ENCODE measurements around the gene HSPA6. TPM values are rescaled to one million over a fixed set of nuclear protein-coding genes. Genes with fewer than 3 reads are reported as not detected.
"Not testable (repeated sequence)": the region's sequence is repeated elsewhere in the genome, so short reads cannot be mapped to it uniquely, and the experiment has no call there.

The HSPA6 gene
- total and polyA plus RNA-seq, 2 experiments from 2014 or later = 0.50 to 13.2 TPM

DNA sequence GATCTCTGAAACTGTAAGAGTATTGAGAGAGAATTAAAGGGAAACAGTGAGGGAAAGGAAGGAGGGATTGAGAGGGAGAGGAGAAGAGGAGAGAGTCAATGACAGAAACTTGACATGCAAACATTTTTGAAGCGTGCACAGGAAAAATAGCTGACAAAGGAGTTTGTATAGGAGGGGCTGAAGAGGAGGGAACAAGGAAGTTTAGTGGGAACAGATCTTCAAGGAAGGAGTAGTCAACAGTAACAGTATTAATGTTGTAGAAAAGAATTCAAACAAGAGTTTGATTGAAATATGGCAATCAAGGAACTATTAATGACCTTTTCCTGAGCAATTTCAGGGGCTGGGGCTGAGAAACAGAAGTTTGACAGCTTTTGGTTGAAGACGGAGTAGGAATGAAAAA is 29.3 kb downstream of the HSPA6 start:
- H3K4me2 ChIP-seq; H3K9me3 ChIP-seq (ENCODE audit: low read depth); DNase-seq (ENCODE audit: low spot score); H3K36me3 ChIP-seq (replicated peaks; ENCODE audit: insufficient read depth, low read depth); H3K27me3 ChIP-seq; H3K4me1 ChIP-seq (ENCODE audit: insufficient read depth); H3K9me2 ChIP-seq (replicated peaks; ENCODE audit: insufficient read depth); H3K4me3 ChIP-seq; H3K79me2 ChIP-seq; H4K20me1 ChIP-seq (ENCODE audit: insufficient read depth, poor library complexity, severe bottlenecking); H3K27ac ChIP-seq; H2AFZ ChIP-seq: not testable (repeated sequence)
- WGBS (ENCODE audit: low lambda C conversion rate, missing lambda C conversion rate) = 95% methylated on average over 1 of the region's 2 CpGs

DNA sequence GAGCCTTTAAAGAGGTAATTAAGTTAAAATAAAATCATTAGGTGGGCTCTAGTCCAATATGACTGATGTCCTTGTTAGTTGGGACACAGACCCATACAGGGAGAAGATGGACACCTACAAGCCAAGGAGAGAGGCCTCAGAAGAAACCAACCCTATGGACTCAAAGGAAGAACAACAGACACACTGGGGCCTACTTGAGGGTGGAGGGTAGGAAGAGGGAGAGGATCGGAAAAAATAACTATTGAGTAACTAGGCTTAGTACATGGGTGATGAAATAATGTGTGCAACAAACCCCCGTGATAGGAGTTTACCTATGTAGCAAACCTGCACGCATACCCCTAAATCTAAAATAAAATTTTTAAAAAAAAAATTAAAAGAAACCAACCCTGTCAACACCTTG is 30.0 kb downstream of the HSPA6 start:
- H3K27me3 ChIP-seq; H3K4me1 ChIP-seq (ENCODE audit: insufficient read depth); H3K79me2 ChIP-seq; H2AFZ ChIP-seq; H3K4me3 ChIP-seq; H3K9me2 ChIP-seq (replicated peaks; ENCODE audit: insufficient read depth); H3K4me2 ChIP-seq; H4K20me1 ChIP-seq (ENCODE audit: insufficient read depth, poor library complexity, severe bottlenecking); H3K36me3 ChIP-seq (replicated peaks; ENCODE audit: insufficient read depth, low read depth); DNase-seq (ENCODE audit: low spot score); H3K27ac ChIP-seq; H3K9me3 ChIP-seq (ENCODE audit: low read depth): not testable (repeated sequence)
- 93% methylated on average over 3 of the region's 3 CpGs for WGBS (ENCODE audit: low lambda C conversion rate, missing lambda C conversion rate)

DNA sequence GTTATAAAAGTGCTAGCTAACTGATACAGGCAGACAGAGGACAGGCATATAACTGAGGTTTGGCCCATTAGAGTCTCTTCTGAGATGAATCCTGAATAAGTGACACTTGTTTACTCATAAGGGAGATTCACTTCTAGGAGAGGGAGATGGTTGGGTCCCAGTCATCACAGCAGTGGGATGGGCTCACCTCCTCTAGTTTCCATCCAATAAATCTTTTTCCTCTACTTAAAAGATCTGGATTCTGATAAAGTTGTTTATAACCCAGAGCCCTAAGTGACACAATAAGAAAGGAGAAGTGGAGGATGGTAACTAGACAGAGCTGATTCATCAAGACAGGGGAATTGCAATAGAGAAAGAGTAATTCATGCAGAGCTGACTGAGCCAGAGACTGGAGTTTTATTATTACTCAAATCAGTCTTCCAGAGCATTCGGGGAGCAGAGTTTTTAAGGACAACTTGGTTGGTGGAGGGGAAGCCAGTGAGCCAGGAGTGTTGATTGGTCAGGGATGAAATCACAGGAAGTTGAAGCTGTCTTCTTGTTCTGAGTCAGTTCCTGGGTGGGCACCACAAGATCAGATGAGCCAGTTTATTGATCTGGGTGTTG is 30.6 kb downstream of the HSPA6 start:
- H3K79me2 ChIP-seq = not testable (repeated sequence)

DNA sequence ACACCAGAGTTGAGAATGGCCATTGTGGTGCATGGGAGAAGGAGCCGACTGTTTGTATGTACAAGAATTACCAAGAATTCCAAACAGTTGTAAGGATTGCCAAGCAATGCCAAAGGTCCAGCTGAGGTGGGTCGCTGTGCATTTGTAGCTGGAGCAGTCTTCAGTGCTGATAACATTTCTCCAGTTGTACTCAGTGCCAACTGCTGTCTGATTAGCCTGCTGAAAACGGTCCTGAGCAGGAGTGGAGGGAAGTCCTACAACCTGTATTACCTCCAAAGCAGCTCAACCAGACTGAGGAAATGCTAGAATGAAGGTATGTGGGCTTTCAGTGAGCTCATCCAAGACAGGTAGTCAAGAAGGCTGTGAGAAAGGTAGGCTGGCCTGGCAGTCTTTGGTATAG is 31.8 kb downstream of the HSPA6 start:
- H3K27ac ChIP-seq; H2AFZ ChIP-seq; DNase-seq (ENCODE audit: low spot score); H3K36me3 ChIP-seq (replicated peaks; ENCODE audit: insufficient read depth, low read depth); H3K9me2 ChIP-seq (replicated peaks; ENCODE audit: insufficient read depth); H3K4me2 ChIP-seq; H3K27me3 ChIP-seq; H4K20me1 ChIP-seq (ENCODE audit: insufficient read depth, poor library complexity, severe bottlenecking); H3K9me3 ChIP-seq (ENCODE audit: low read depth); H3K4me3 ChIP-seq; H3K4me1 ChIP-seq (ENCODE audit: insufficient read depth); H3K79me2 ChIP-seq: not testable (repeated sequence)
- WGBS (ENCODE audit: low lambda C conversion rate, missing lambda C conversion rate) = 78% methylated on average over 3 of the region's 3 CpGs

More for the DNA sequence above, 30.6 kb downstream of the HSPA6 start:
- not testable (repeated sequence) for H4K20me1 ChIP-seq (ENCODE audit: insufficient read depth, poor library complexity, severe bottlenecking); H3K27ac ChIP-seq; H3K27me3 ChIP-seq; H3K36me3 ChIP-seq (replicated peaks; ENCODE audit: insufficient read depth, low read depth); H3K4me1 ChIP-seq (ENCODE audit: insufficient read depth); DNase-seq (ENCODE audit: low spot score); H3K4me3 ChIP-seq; H3K9me3 ChIP-seq (ENCODE audit: low read depth); H2AFZ ChIP-seq; H3K9me2 ChIP-seq (replicated peaks; ENCODE audit: insufficient read depth); H3K4me2 ChIP-seq
- WGBS (ENCODE audit: low lambda C conversion rate, missing lambda C conversion rate) = 56% methylated on average over 1 of the region's 1 CpG

DNA sequence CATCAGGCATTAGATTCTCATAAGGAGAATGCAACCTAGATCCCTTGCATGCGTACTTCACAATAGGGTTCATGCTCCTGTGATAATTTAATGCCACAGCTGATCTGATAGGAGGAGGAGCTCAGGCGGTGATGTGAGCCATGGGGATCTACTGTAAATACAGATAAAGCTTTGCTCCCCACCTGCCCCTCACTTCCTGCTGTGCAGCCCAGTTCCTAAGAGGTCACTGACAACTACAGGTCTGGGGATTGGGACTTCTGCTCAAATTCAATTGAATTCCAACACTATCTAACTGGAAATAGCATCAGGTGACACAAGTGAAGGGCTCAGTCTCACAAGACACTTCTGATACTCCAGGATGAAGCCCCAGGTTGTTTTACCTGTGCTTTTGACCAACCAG is 32.6 kb downstream of the HSPA6 start:
- not testable (repeated sequence) for H3K4me2 ChIP-seq; H3K9me2 ChIP-seq (replicated peaks; ENCODE audit: insufficient read depth); H3K79me2 ChIP-seq; H3K27me3 ChIP-seq; H2AFZ ChIP-seq; H3K4me1 ChIP-seq (ENCODE audit: insufficient read depth); H3K27ac ChIP-seq; H3K4me3 ChIP-seq; H3K36me3 ChIP-seq (replicated peaks; ENCODE audit: insufficient read depth, low read depth); H3K9me3 ChIP-seq (ENCODE audit: low read depth); DNase-seq (ENCODE audit: low spot score); H4K20me1 ChIP-seq (ENCODE audit: insufficient read depth, poor library complexity, severe bottlenecking)
- 82% methylated on average over 2 of the region's 2 CpGs for WGBS (ENCODE audit: low lambda C conversion rate, missing lambda C conversion rate)

DNA sequence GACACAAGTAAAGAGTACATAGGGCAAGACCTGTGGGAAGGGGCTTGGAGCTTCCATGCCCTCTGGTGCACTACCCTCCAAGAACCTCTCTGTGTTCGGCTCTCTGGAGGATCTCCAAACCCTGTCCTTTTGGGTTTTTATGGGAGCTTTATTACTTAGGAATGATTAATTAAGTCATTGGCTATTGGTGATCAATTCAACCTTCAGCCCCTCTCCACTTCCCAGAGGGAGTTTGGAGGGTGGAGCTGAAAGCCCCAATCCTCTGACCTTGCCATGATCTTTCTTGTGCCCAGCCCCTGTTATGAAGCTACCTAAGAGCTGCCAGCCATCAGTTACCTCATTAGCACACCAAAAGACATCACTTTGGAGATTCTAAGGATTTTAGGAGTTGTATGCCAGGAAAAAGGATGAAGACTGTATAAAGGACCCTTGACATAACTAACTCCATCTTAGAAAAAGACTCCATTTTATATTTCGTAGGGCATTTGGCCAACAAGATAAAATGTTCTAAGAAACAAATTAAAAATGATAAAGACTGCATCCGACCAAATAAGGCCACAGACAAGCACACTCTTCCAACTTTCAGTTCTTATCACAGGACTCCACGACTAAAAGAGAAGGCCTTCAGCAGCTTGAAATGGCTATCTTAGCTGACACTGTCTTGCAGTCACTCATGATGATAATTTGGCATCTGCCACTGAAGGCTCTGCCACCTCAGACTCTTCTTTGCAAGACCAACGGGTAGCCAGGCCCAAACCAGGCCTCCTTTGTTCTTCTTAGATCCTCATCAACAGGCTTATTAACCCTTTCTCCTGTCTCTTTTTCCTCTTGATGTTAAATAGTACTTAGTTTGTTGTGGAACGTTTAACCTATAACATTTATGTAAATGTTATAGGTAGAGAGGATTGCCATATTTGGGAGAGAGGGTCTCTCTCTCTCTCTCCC is 33.4 kb downstream of the HSPA6 start:
- H4K20me1 ChIP-seq (ENCODE audit: insufficient read depth, poor library complexity, severe bottlenecking); DNase-seq (ENCODE audit: low spot score); H3K36me3 ChIP-seq (replicated peaks; ENCODE audit: insufficient read depth, low read depth); H3K9me2 ChIP-seq (replicated peaks; ENCODE audit: insufficient read depth); H2AFZ ChIP-seq; H3K4me2 ChIP-seq; H3K27me3 ChIP-seq; H3K4me3 ChIP-seq; H3K9me3 ChIP-seq (ENCODE audit: low read depth); H3K79me2 ChIP-seq; H3K4me1 ChIP-seq (ENCODE audit: insufficient read depth); H3K27ac ChIP-seq: not testable (repeated sequence)
- 60% methylated on average over 5 of the region's 6 CpGs for WGBS (ENCODE audit: low lambda C conversion rate, missing lambda C conversion rate)

DNA sequence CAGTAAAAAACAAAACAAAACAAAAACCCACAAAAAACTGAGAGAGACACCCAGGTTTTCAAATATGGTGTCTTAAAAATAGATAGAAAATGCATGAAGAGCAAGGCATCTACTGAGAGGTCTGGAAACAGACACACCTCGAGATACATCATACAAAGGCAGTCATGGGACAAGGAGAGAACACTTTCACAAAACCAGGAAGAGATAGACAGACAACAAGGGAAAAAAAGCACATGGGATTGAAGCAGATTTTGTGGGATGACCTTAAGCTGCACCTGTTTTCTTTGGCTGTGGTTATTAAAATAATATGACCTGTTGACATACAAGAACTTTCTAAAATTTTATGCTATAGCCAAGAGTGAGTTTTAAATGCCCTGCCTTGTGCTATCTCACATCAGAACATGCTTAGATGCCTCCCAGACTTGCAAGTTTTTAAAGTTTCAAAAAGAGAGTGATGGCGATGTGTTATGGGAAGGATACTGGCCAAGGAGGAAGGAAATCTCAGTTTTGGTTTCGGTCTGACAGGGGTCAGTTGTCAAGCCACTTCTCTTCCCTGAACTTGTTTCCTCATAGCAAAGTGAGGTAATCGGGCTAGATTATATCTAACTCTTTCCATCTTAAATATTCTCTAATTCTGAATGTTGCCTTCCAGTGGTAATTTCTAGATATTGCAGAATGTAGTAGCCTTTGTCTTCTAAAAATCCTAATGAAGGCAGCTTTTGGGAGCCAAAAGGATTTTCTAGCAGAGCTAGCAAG is 36.8 kb downstream of the HSPA6 start:
- not testable (repeated sequence) for H3K27ac ChIP-seq; DNase-seq (ENCODE audit: low spot score); H2AFZ ChIP-seq; H3K9me3 ChIP-seq (ENCODE audit: low read depth); H3K9me2 ChIP-seq (replicated peaks; ENCODE audit: insufficient read depth); H3K79me2 ChIP-seq; H4K20me1 ChIP-seq (ENCODE audit: insufficient read depth, poor library complexity, severe bottlenecking); H3K27me3 ChIP-seq; H3K36me3 ChIP-seq (replicated peaks; ENCODE audit: insufficient read depth, low read depth); H3K4me3 ChIP-seq; H3K4me2 ChIP-seq; H3K4me1 ChIP-seq (ENCODE audit: insufficient read depth)
- WGBS (ENCODE audit: low lambda C conversion rate, missing lambda C conversion rate) = 91% methylated on average over 4 of the region's 4 CpGs

DNA sequence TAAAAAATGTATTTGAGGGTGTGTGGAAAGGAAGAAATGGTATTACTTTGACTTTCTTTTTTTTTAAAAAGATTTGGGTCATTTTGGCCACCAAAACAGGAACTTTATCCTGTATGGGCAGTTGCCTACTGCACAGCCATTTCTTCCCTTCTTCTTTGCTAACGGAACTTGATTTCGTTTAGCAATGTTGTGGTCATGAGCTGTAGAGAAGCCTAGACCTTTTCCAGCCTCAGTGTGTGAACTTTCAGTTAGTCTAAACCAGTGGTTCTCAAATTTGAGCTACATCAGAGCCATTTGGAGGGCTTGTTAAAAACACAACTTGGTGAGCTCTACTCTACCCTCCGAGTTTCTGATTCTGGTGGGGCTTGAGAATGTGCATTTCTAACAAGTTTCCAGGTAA is 38.1 kb downstream of the HSPA6 start:
- not testable (repeated sequence) for H3K27me3 ChIP-seq; H3K9me3 ChIP-seq (ENCODE audit: low read depth); H3K36me3 ChIP-seq (replicated peaks; ENCODE audit: insufficient read depth, low read depth); DNase-seq (ENCODE audit: low spot score); H2AFZ ChIP-seq; H3K9me2 ChIP-seq (replicated peaks; ENCODE audit: insufficient read depth); H3K79me2 ChIP-seq; H4K20me1 ChIP-seq (ENCODE audit: insufficient read depth, poor library complexity, severe bottlenecking); H3K4me1 ChIP-seq (ENCODE audit: insufficient read depth); H3K27ac ChIP-seq; H3K4me3 ChIP-seq; H3K4me2 ChIP-seq
- 92% methylated on average over 3 of the region's 3 CpGs for WGBS (ENCODE audit: low lambda C conversion rate, missing lambda C conversion rate)
